K562 (cell line): ENCODE results near the gene PPP1R16B. TPM values are rescaled to one million over a fixed set of nuclear protein-coding genes. Genes with fewer than 3 reads are reported as not detected.

Experiments
- ATAC-seq: fragments of 200-7000 bp; cut with Tn5 transposase; 3 replicates; pipeline ENCODE4 v1.9.1; 2020; ENCODE audit warnings: moderate library complexity
- BruUV-seq: library from RNA; stranded (reverse); fragments of 400-500 nt; replicated peaks from 2 replicates; lab custom pipeline; 2021; lab: Mats Ljungman, UMichigan
- CTCF ChIA-PET: fragments of 300-600 bp; formaldehyde crosslinking; extraction: SDS; loops from one replicate; lab custom pipeline; 2021; ENCODE audit warnings: low intra/inter-chr PET ratio; lab: Yijun Ruan, JAX
- POLR2A ChIA-PET: fragments of 300-600, 350-650 bp; sonication (Branson Sonifier 250); formaldehyde crosslinking; extraction: SDS; loops from one replicate; lab custom pipeline; 2021; ENCODE audit warnings: antibody characterized with exemption, inconsistent platforms; lab: Yijun Ruan, JAX
- DNase-seq, 4 experiments: peaks; one replicate each; pipeline versions ENCODE4 v3.0.0 to v3.0.0-alpha.2; 2011 to 2018; ENCODE audit warnings: low spot score in 3 of 4, mixed read lengths in 3 of 4; ENCODE audit errors: extremely low read depth in 1 of 4
- FAIRE-seq: peaks from 2 replicates; lab custom pipeline; 2011; peaks lifted over from hg19 to GRCh38; lab: Jason Lieb, UNC
- H2AFZ ChIP-seq: 2 replicates; pipeline ENCODE4 v1.6.0; 2011; ENCODE audit warnings: low read depth, low read length, control low read depth, inconsistent platforms
- H3K27ac ChIP-seq: fragments of 200-600 bp; 3 replicates; pipeline ENCODE4 v1.8.0; 2011; ENCODE audit warnings: low read depth, mild to moderate bottlenecking, control low read depth, inconsistent platforms, low read length, moderate library complexity, mixed read lengths; ENCODE audit errors: extremely low read depth
- H3K27me3 ChIP-seq, 2 experiments: fragments of 300-600 bp in 1 of 2; 2 replicates in 1 of 2; 3 replicates in 1 of 2; pipeline versions ENCODE4 v1.6.0 to v1.8.0; 2011; ENCODE audit warnings: inconsistent platforms in 2 of 2, low read length in 2 of 2, mild to moderate bottlenecking in 1 of 2, mixed read lengths in 1 of 2, moderate library complexity in 1 of 2; ENCODE audit not compliant: control insufficient read depth in 2 of 2, insufficient read depth in 2 of 2
- H3K36me3 ChIP-seq: fragments of 300-600 bp; 3 replicates; pipeline ENCODE4 v1.8.0; 2011; ENCODE audit warnings: mild to moderate bottlenecking, low read length, inconsistent platforms; ENCODE audit not compliant: control insufficient read depth, insufficient read depth
- H3K4me1 ChIP-seq, 2 experiments: fragments of 200-600 bp in 1 of 2; replicated peaks in 1 of 2; 2 replicates in 1 of 2; 3 replicates in 1 of 2; pipeline versions ENCODE4 v1.5.1 to v1.8.0; 2011; ENCODE audit warnings: inconsistent platforms in 2 of 2, low read length in 2 of 2, mild to moderate bottlenecking in 1 of 2, mixed read lengths in 1 of 2, moderate library complexity in 1 of 2; ENCODE audit not compliant: control insufficient read depth in 2 of 2, insufficient read depth in 2 of 2
- H3K4me2 ChIP-seq: 2 replicates; pipeline ENCODE4 v1.6.1; 2011; ENCODE audit warnings: low read length, control low read depth, inconsistent platforms, mixed read lengths; ENCODE audit not compliant: insufficient read depth
- H3K4me3 ChIP-seq: fragments of 200-600 bp; sonication (generic), shearing (Covaris generic); 2 replicates; pipeline ENCODE4 v1.5.1; 2016; ENCODE audit warnings: control low read depth, inconsistent platforms
- H3K79me2 ChIP-seq: fragments of 200-600 bp; 3 replicates; pipeline ENCODE4 v1.8.0; 2011; ENCODE audit warnings: low read length, inconsistent platforms; ENCODE audit not compliant: control insufficient read depth, insufficient read depth
- H3K9ac ChIP-seq, 2 experiments: 2 replicates each; pipeline versions ENCODE4 v1.6.0 to v1.6.1; 2011; ENCODE audit warnings: low read depth in 2 of 2, low read length in 2 of 2, control low read depth in 1 of 2, inconsistent platforms in 1 of 2, mild to moderate bottlenecking in 1 of 2, mixed read lengths in 1 of 2; ENCODE audit not compliant: insufficient read depth in 1 of 2
- H3K9me1 ChIP-seq: one replicate; pipeline ENCODE4 v1.6.0; 2011; ENCODE audit warnings: inconsistent platforms, mild to moderate bottlenecking, low read length, moderate library complexity; ENCODE audit not compliant: control insufficient read depth, insufficient read depth
- H3K9me3 ChIP-seq: replicated peaks from 2 replicates; pipeline ENCODE4 v1.5.1; 2011; ENCODE audit warnings: low read depth, low read length, inconsistent platforms; ENCODE audit not compliant: control insufficient read depth, insufficient read depth
- H4K20me1 ChIP-seq: replicated peaks from 2 replicates; pipeline ENCODE4 v1.6.1; 2011; ENCODE audit warnings: low read length, inconsistent platforms, mixed read lengths; ENCODE audit not compliant: control insufficient read depth, insufficient read depth
- CEBPB ChIP-seq: fragments of 450-650 bp; IDR thresholded peaks from 2 replicates; pipeline ENCODE4 v1.6.1; 2016; ENCODE audit warnings: missing genetic modification characterization, missing compliant biosample characterization
- DLX4 ChIP-seq: fragments of 250-450 bp; sonication (Bioruptor Pico); IDR thresholded peaks from 2 replicates; pipeline ENCODE4 v1.6.1; 2021; ENCODE audit warnings: mild to moderate bottlenecking
- NFIC ChIP-seq: fragments of 450-650 bp; IDR thresholded peaks from 2 replicates; pipeline ENCODE4 v1.6.1; 2017; ENCODE audit warnings: mild to moderate bottlenecking, inconsistent platforms
- RUNX1 ChIP-seq: sonication (generic); IDR thresholded peaks from 2 replicates; pipeline ENCODE4 v1.6.1; 2016; ENCODE audit warnings: antibody characterized with exemption, low read depth
- USF2 ChIP-seq: sonication (generic); formaldehyde crosslinking; IDR thresholded peaks from 2 replicates; pipeline ENCODE4 v1.5.0; 2020; ENCODE audit warnings: missing genetic modification reagents
- ZBTB40 ChIP-seq, 2 experiments: fragments of 450-650 bp in 1 of 2; sonication (generic) in 1 of 2; formaldehyde crosslinking in 1 of 2; IDR thresholded peaks; 2 replicates each; pipeline versions ENCODE4 v1.7.1 to v1.9.0; 2016 to 2022; ENCODE audit warnings: inconsistent platforms in 1 of 2, mild to moderate bottlenecking in 1 of 2, missing genetic modification reagents in 1 of 2
- ZNF41 ChIP-seq: fragments of 250-450 bp; sonication (Bioruptor Pico); conservative IDR thresholded peaks from 2 replicates; pipeline ENCODE4 v1.4.0; 2020; ENCODE audit warnings: mild to moderate bottlenecking
- ZNF75A ChIP-seq: fragments of 450-650 bp; formaldehyde crosslinking; IDR thresholded peaks from 2 replicates; pipeline ENCODE4 v1.4.0; 2020; ENCODE audit warnings: mild to moderate bottlenecking
- ZNF764 ChIP-seq: fragments of 250-450 bp; sonication (Bioruptor Pico); IDR thresholded peaks from 2 replicates; pipeline ENCODE4 v1.4.0; 2020; ENCODE audit warnings: low read depth, mild to moderate bottlenecking, moderate library complexity
- WGBS: fragments of 100-300 bp; shearing (Covaris generic); methylation state at CpG from one replicate; pipeline ENCODE4 v1.1.6; 2016; ENCODE audit warnings: low coverage, mixed read lengths; ENCODE audit not compliant: insufficient coverage; ENCODE audit errors: missing lambda C conversion rate; 5-methylcytosine and 5-hydroxymethylcytosine counted together
- in situ Hi-C: fragments of 300-500 bp; cut with MboI; formaldehyde crosslinking; loops from 4 replicates; pipeline ENCODE4 v1.15.0; 2018; ENCODE audit warnings: inconsistent platforms, mixed read lengths
- intact Hi-C: fragments of 100-400 bp; cut with micrococcal nuclease; formaldehyde crosslinking; loops from 2 replicates; pipeline ENCODE4 v1.14.2; 2022
- polyA plus RNA-seq, 8 experiments: library from polyadenylated mRNA; depleted of rRNA in 4 of 8; stranded (reverse) in 5 of 8; unstranded in 3 of 8; fragments of >200 nt; fragmentation: Nextera tagmentation in 2 of 8; fragmentation: Illumina TruSeq in 1 of 8; extraction: Ambion mirVana in 2 of 8; extraction: Trizol in 1 of 8; gene quantifications; 2 replicates each; pipeline versions ENCODE4 v1.2.1 to v1.2.3, GENCODE V29; 2011 to 2014; ENCODE audit warnings: inconsistent platforms in 1 of 8, missing spikeins in 1 of 8
- total RNA-seq, 7 experiments: library from RNA; depleted of rRNA in 6 of 7; stranded (reverse); fragments of >200 nt in 6 of 7; fragmentation: Illumina TruSeq in 2 of 7; extraction: Trizol in 2 of 7; gene quantifications; 2 replicates each; pipeline versions ENCODE4 v1.2.1 to v1.2.3, GENCODE V29; 2011 to 2021; ENCODE audit warnings: low replicate concordance in 1 of 7

PPP1R16B gene
- total and polyA plus RNA-seq, 9 of the 15 experiments (the other 6 are each of a cell fraction or from before 2014, with no cell fraction given): 1.5 to 11.5 (median 6.8) TPM

GRCh38 chr20:38883981-38884733, 78.7 kb downstream of the PPP1R16B start:
- Histone ChIP-seq H3K9me1 (peaks cover under 1% of the 10 kb centered on the region), H3K27me3 (peaks cover 2 to 16% of the 10 kb centered on the region in 2 experiments; a peak in 1 of 5 replicates), H3K4me1 (peaks cover under 1 to 7% of the 10 kb centered on the region in 2 experiments; a peak in 4 of 5 replicates), H3K9me3 (no peaks in the 10 kb centered on the region), H2AFZ (no peak overlapping the region), H3K4me3 (no peak overlapping the region), H3K27ac (no peak overlapping the region), H4K20me1 (peaks cover 5% of the 10 kb centered on the region), H3K4me2 (no peak overlapping the region), H3K79me2 (no peaks in the 10 kb centered on the region), H3K36me3 (no peaks in the 10 kb centered on the region), H3K9ac (no peak overlapping the region)
- in situ Hi-C loops: no loop called here
- ChIA-PET POLR2A (interaction anchor here (0.6 to 1.2 kb wide), 5 partner anchors 9 to 383 kb away, joined by 3 to 6 read pairs (median 3); partner anchors contain the start of gene FAM83D), CTCF (no interaction called here)
- no peak for ATAC-seq
- 42% methylated on average over 13 of the region's 13 CpGs for WGBS
- no peak for DNase-seq
- TF ChIP-seq ZNF41 (CRISPR knock-in tag): no peak
- TF ChIP-seq ZNF764 (CRISPR knock-in tag): no peak
- TF ChIP-seq NFIC: peak; percentile 42; the same call in 1 of the 2 replicates
- no peak for TF ChIP-seq RUNX1
- peak; percentile 18; the same call in 1 of the 2 replicates for TF ChIP-seq CEBPB (tag)
- TF ChIP-seq ZBTB40 (IDR thresholded peaks at IDR 0.05): peak; percentile 93
- TF ChIP-seq ZBTB40 (CRISPR knock-in tag; IDR thresholded peaks at IDR 0.05): peak; percentile 90
- no peak for TF ChIP-seq DLX4 (CRISPR knock-in tag)
- TF ChIP-seq USF2 (CRISPR knock-in tag): no peak
- TF ChIP-seq ZNF75A: no peak
- intact Hi-C loops: no loop called here
- BruUV-seq: no TSS peak
- FAIRE-seq: no peak
